Measurements from ENCODE around the gene SLC6A20.

Gene SLC6A20

DNA sequence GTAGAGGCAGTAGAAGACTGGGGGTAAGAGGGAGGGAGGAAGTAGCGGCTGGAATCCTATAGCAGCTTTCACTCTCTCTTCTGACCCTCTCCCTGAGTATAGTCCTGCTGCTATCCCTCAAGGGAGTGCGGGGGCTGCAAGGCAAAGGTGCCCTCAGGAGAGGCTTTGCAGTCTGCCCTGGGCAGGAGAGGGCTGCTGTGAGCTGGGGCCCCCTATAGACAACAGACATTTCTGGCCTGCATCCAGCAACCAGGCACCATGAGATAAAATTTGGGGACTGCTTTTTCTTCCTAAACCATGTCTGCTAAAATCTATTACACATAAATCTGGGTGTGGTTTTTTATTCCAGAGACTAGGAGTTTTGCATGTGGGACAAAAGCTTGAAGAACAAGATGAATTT, 59.1 kb downstream of the SLC6A20 start:
- Histone ChIP-seq H4K20me1 (ENCODE audit: insufficient read depth, low read length) (no peaks in the 10 kb centered on the region), H3K27me3 (ENCODE audit: insufficient read depth, low read length) (no peaks in the 10 kb centered on the region), H3F3A (ENCODE audit: insufficient read depth, low read length) (no peaks in the 10 kb centered on the region), H3K4me2 (ENCODE audit: low read length) (no peak overlapping the region), H3K27ac (ENCODE audit: low read depth, low read length, poor library complexity, severe bottlenecking) (no peak overlapping the region), H3K9me3 (ENCODE audit: low read length) (no peaks in the 10 kb centered on the region), H3K79me2 (ENCODE audit: insufficient read depth, low read length) (no peaks in the 10 kb centered on the region), H3K4me3 (ENCODE audit: low read depth, low read length, poor library complexity, severe bottlenecking) (no peak overlapping the region), H3K4me1 (ENCODE audit: insufficient read depth, low read length, severe bottlenecking) (peaks cover 9% of the 10 kb centered on the region), H2AFZ (ENCODE audit: low read length) (no peak overlapping the region), H3K9me2 (ENCODE audit: low read depth, low read length) (no peaks in the 10 kb centered on the region), H3K36me3 (ENCODE audit: insufficient read depth, low read length) (peaks cover 84% of the 10 kb centered on the region), H3K9ac (ENCODE audit: low read length) (no peak overlapping the region)
- no peak for TF ChIP-seq EZH2 (IDR thresholded peaks at IDR 0.05; ENCODE audit: borderline replicate concordance, low read length)
- TF ChIP-seq, protein P1, sequence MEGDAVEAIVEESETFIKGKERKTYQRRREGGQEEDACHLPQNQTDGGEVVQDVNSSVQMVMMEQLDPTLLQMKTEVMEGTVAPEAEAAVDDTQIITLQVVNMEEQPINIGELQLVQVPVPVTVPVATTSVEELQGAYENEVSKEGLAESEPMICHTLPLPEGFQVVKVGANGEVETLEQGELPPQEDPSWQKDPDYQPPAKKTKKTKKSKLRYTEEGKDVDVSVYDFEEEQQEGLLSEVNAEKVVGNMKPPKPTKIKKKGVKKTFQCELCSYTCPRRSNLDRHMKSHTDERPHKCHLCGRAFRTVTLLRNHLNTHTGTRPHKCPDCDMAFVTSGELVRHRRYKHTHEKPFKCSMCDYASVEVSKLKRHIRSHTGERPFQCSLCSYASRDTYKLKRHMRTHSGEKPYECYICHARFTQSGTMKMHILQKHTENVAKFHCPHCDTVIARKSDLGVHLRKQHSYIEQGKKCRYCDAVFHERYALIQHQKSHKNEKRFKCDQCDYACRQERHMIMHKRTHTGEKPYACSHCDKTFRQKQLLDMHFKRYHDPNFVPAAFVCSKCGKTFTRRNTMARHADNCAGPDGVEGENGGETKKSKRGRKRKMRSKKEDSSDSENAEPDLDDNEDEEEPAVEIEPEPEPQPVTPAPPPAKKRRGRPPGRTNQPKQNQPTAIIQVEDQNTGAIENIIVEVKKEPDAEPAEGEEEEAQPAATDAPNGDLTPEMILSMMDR (IDR thresholded peaks at IDR 0.05; ENCODE audit: low read length), result no peak

DNA sequence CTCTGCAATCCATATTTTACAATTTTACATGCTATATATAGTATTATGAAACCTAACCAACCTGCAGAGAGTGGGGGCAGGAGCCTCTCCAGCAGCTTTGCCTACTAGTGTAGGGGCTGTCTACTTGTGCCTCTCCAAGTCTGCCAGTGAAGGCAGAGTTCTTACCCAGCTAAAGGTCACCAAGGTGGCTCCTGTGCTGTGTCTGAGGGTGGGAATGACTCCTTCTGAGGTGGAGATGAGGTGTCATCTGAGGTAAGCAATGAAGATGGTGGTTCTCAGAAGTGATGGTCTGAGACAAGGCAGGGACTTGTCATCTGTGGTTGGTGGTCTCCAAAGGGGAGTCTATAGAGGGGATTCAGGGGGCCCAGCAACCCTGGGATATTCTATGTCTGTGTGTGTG, 59.6 kb downstream of the SLC6A20 start:
- TF ChIP-seq EZH2 (IDR thresholded peaks at IDR 0.05; ENCODE audit: borderline replicate concordance, low read length), result no peak
- TF ChIP-seq, protein P1 (IDR thresholded peaks at IDR 0.05; ENCODE audit: low read length), result no peak
- H3K36me3 ChIP-seq (ENCODE audit: insufficient read depth, low read length), result peaks cover 89% of the 10 kb centered on the region

DNA sequence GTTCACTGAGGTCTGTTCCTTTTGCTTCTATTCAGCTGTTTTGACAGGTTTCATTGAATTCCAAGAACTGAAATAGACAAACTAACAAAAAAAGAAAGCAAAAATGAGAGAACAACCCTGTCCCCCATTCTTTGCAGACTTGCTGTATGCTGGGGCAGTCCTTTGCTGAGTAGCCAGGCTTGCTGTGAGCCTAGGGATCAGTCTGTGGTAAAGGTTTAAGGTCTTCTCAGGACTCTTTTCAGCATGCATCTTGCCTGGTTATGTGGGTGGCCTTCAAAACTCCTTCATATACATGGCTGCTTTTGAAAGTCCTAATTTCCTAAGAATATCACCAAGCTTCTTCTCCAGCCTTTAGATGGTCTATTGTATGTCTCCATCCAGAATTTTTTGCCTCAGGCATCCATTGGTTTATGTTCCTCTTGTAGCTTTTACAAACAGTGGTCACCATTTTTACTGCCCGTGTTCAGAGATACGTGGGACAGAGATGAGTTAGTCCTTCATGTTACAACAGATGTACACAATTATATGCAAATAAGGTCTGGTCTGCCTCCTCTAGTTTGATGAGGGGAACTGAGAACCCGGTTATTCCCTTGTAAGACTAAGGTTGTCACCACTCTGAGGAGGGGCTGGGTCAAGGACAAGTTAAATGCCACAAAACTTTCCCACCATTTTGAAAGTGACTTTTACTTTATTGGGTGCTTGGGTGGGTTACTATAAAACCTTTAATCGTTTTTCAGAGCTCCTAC, 65.8 kb downstream of the SLC6A20 start:
- H3K79me2 ChIP-seq (ENCODE audit: insufficient read depth, low read length), result no peaks in the 10 kb centered on the region
- H3K9ac ChIP-seq (ENCODE audit: low read length), result no peak overlapping the region
- H3K4me2 ChIP-seq (ENCODE audit: low read length), result no peak overlapping the region
- no peak overlapping the region for H3K27ac ChIP-seq (ENCODE audit: low read depth, low read length, poor library complexity, severe bottlenecking)
- H3K9me2 ChIP-seq (ENCODE audit: low read depth, low read length), result no peaks in the 10 kb centered on the region
- H3K4me1 ChIP-seq (ENCODE audit: insufficient read depth, low read length, severe bottlenecking), result peaks cover 4% of the 10 kb centered on the region
- no peaks in the 10 kb centered on the region for H3K9me3 ChIP-seq (ENCODE audit: low read length)
- no peaks in the 10 kb centered on the region for H3K27me3 ChIP-seq (ENCODE audit: insufficient read depth, low read length)
- no peak overlapping the region for H3K4me3 ChIP-seq (ENCODE audit: low read depth, low read length, poor library complexity, severe bottlenecking)
- H3F3A ChIP-seq (ENCODE audit: insufficient read depth, low read length), result no peaks in the 10 kb centered on the region
- no peak for TF ChIP-seq EZH2 (IDR thresholded peaks at IDR 0.05; ENCODE audit: borderline replicate concordance, low read length)
- TF ChIP-seq, protein P1 (IDR thresholded peaks at IDR 0.05; ENCODE audit: low read length), result no peak
- no peaks in the 10 kb centered on the region for H4K20me1 ChIP-seq (ENCODE audit: insufficient read depth, low read length)
- peaks cover 59% of the 10 kb centered on the region for H3K36me3 ChIP-seq (ENCODE audit: insufficient read depth, low read length)
- H2AFZ ChIP-seq (ENCODE audit: low read length), result no peak overlapping the region

More for the DNA sequence above, 59.6 kb downstream of the SLC6A20 start:
- no peak overlapping the region for H3K4me3 ChIP-seq (ENCODE audit: low read depth, low read length, poor library complexity, severe bottlenecking)
- H3K9ac ChIP-seq (ENCODE audit: low read length), result no peak overlapping the region
- no peaks in the 10 kb centered on the region for H3K9me3 ChIP-seq (ENCODE audit: low read length)
- no peak overlapping the region for H3K4me2 ChIP-seq (ENCODE audit: low read length)
- H3K27ac ChIP-seq (ENCODE audit: low read depth, low read length, poor library complexity, severe bottlenecking), result no peak overlapping the region
- no peaks in the 10 kb centered on the region for H3K79me2 ChIP-seq (ENCODE audit: insufficient read depth, low read length)
- H3K27me3 ChIP-seq (ENCODE audit: insufficient read depth, low read length), result no peaks in the 10 kb centered on the region
- H4K20me1 ChIP-seq (ENCODE audit: insufficient read depth, low read length), result no peaks in the 10 kb centered on the region
- H3F3A ChIP-seq (ENCODE audit: insufficient read depth, low read length), result no peaks in the 10 kb centered on the region
- H3K9me2 ChIP-seq (ENCODE audit: low read depth, low read length), result no peaks in the 10 kb centered on the region
- H3K4me1 ChIP-seq (ENCODE audit: insufficient read depth, low read length, severe bottlenecking), result peaks cover 8% of the 10 kb centered on the region
- H2AFZ ChIP-seq (ENCODE audit: low read length), result no peak overlapping the region
